ENCODE data around the gene RGP1. TPM values are rescaled to one million over a fixed set of nuclear protein-coding genes. Genes with fewer than 3 reads are reported as not detected.
A peak's percentile ranks its signal among the peaks of the same experiment; 100 is the strongest.

Gene RGP1
- total RNA-seq, 4 donors from 2014 or later, result 18.6 to 21.3 (median 20.2) TPM

DNA sequence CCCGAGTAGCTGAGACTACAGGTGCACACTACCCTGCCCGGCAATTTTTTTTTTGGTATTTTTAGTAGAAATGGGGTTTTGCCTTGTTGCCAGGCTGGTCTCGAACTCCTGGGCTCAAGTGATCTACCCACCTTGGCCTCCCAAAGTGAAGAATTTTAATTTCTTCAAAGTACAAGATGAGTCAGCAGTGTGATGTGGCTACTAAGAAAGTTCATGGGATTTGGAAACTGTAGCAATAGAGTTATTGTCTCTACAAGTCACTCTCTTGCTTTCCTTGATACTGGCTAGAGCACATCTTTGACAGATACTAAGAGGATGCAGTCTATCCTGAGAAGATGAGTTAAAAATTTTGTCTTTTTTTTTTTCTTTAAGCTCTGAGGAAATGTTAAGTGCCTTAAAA is 15.0 kb upstream of the RGP1 start:
- H3K36me3 ChIP-seq, result peaks cover 0 to 51% (median 17%) of the 10 kb centered on the region in 3 donors
- H3K9me3 ChIP-seq, result no peaks in the 10 kb centered on the region
- TF ChIP-seq EP300 (IDR thresholded peaks at IDR 0.05) (no peak), CTCF (IDR thresholded peaks at IDR 0.05) (no peak), POLR2A (IDR thresholded peaks at IDR 0.05) (no peak)
- peaks cover 0 to 43% (median 37%) of the 10 kb centered on the region in 4 donors for H3K4me1 ChIP-seq
- peak overlapping the region in 3 of 4 donors; percentile 2 to 95 (median 94) for H3K27ac ChIP-seq
- DNase-seq (ENCODE audit: low spot score in 2 of 2), result no peak
- H3K27me3 ChIP-seq, result no peaks in the 10 kb centered on the region
- WGBS, 2 donors, result 90 to 92% methylated on average over 3 of the region's 3 CpGs
- no peak overlapping the region for H3K4me3 ChIP-seq

DNA sequence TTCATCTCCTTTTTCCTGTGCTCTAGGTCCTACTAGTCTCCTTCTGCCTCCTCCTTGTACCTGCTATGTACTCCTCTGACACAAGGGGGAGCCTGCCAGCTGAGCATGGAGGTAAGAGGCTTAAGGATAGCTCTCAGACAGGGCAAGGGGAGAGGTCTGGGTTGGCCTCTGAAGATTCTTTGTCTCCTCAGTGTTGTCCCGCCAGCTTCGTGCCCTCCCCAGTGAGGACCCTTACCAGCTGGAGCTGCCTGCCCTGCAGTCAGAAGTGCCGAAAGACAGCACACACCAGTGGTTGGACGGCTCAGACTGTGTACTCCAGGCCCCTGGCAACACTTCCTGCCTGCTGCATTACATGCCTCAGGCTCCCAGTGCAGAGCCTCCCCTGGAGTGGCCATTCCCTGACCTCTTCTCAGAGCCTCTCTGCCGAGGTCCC is 12.9 kb upstream of the RGP1 start:
- TF ChIP-seq POLR2A (IDR thresholded peaks at IDR 0.05), result no peak
- TF ChIP-seq CTCF (IDR thresholded peaks at IDR 0.05), result peak; percentile 61 to 77 (median 69)
- Histone ChIP-seq H3K27me3 (no peaks in the 10 kb centered on the region), H3K4me3 (no peak overlapping the region), H3K36me3 (peaks cover 0 to 72% (median 17%) of the 10 kb centered on the region in 3 donors), H3K9me3 (no peaks in the 10 kb centered on the region), H3K4me1 (peaks cover 0 to 22% (median 16%) of the 10 kb centered on the region in 4 donors), H3K27ac (peak overlapping the region in 1 of 4 donors; percentile 28)
- peak; percentile 46 to 74 for DNase-seq (ENCODE audit: low spot score in 2 of 2)
- WGBS, 2 donors, result 28 to 29% methylated on average over 3 to 5 of the region's 5 CpGs

DNA sequence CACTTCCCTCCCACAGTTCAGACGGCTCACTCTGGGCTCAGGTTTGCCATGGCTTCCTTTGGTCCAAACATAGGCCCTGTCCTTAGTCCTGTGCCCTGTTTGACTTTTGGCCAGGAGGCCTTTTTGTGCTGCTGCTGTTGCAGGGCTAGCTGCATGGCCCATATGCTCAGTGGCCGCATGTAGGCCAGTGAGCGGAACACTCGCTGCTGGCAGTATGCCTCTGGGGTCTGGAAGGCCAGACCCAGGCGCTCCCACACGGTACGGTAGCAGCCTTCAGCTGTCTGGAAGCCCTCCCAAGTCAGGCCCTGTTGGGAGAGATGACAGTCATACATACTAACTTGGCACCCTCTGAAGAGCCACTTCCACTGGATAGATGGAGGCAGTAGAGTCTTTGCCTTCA is 11.9 kb upstream of the RGP1 start:
- WGBS, 2 donors, result 62 to 67% methylated on average over 5 to 7 of the region's 7 CpGs
- DNase-seq (ENCODE audit: low spot score in 2 of 2), result no peak
- TF ChIP-seq CTCF (IDR thresholded peaks at IDR 0.05), result no peak
- no peak for TF ChIP-seq POLR2A (IDR thresholded peaks at IDR 0.05)
- TF ChIP-seq EP300 (IDR thresholded peaks at IDR 0.05), result no peak
- H3K4me1 ChIP-seq, result peaks cover 0 to 22% (median 15%) of the 10 kb centered on the region in 4 donors
- H3K27me3 ChIP-seq, result no peaks in the 10 kb centered on the region
- peaks cover 0 to 81% (median 17%) of the 10 kb centered on the region in 3 donors for H3K36me3 ChIP-seq
- H3K27ac ChIP-seq, result no peak overlapping the region
- H3K4me3 ChIP-seq, result no peak overlapping the region
- no peaks in the 10 kb centered on the region for H3K9me3 ChIP-seq

DNA sequence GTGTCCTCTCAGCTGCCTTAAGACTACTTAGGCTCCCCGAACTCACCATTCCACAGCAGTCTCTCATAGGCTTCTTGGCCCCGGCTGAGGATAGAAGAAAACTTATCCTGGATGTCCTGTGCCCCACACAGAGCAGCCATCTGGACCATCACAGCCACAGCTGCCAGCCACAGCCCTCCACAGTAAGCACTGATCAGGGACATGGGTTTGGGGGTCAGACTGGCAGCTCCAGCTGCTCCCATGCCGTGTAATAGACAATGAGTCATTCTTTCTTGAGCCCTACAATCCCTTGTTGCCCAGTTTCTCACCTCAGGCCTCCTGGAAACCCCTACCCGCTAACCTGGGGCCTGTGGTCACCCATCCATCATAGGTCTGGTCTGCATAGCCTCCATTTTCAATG is 10.9 kb upstream of the RGP1 start:
- Histone ChIP-seq H3K27me3 (no peaks in the 10 kb centered on the region), H3K4me1 (peaks cover 0 to 17% (median 11%) of the 10 kb centered on the region in 4 donors), H3K27ac (no peak overlapping the region), H3K4me3 (no peak overlapping the region), H3K36me3 (peaks cover 0 to 92% (median 17%) of the 10 kb centered on the region in 3 donors), H3K9me3 (no peaks in the 10 kb centered on the region)
- no peak for DNase-seq (ENCODE audit: low spot score in 2 of 2)
- WGBS, 2 donors, result 75 to 77% methylated on average over 4 of the region's 4 CpGs
- TF ChIP-seq POLR2A (IDR thresholded peaks at IDR 0.05) (no peak), CTCF (IDR thresholded peaks at IDR 0.05) (no peak), EP300 (IDR thresholded peaks at IDR 0.05) (no peak)

DNA sequence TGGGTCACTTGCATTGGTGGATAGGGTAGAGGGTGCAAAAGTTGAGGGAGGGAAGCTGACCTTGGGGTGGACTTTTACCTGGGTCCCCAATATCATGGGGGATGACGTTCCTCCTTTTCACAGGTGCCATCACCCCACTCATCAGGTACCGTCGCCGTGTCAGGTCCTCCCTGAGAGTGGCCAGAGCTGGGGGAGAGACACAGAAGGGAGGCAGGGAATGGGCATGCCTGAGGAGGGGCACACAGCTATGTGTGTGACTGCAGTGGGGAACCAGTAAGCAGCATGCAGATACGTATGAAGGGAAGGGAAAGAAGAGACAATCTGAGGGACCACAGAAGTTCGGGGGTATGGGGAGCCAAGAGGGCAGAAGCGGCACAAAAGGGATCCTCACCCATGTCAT is 10.2 kb upstream of the RGP1 start:
- no peak overlapping the region for H3K4me3 ChIP-seq
- no peak for DNase-seq (ENCODE audit: low spot score in 2 of 2)
- no peaks in the 10 kb centered on the region for H3K9me3 ChIP-seq
- H3K4me1 ChIP-seq, result peaks cover 0 to 10% (median 4%) of the 10 kb centered on the region in 4 donors
- whole genome bisulfite sequencing, 2 donors, result 82 to 88% methylated on average over 7 of the region's 7 CpGs
- H3K36me3 ChIP-seq, result peaks cover 0 to 99% (median 23%) of the 10 kb centered on the region in 3 donors
- no peak for TF ChIP-seq POLR2A (IDR thresholded peaks at IDR 0.05)
- TF ChIP-seq CTCF (IDR thresholded peaks at IDR 0.05), result no peak
- TF ChIP-seq EP300 (IDR thresholded peaks at IDR 0.05), result no peak
- no peaks in the 10 kb centered on the region for H3K27me3 ChIP-seq
- H3K27ac ChIP-seq, result no peak overlapping the region
